Ovary (tissue), 3 donors: ENCODE results near the gene PPCDC.

Experiments
- CTCF ChIP-seq, 3 donors: fragments of 450-650 bp in 2 of 3; fragments of 200-600 bp in 1 of 3; IDR thresholded peaks; one replicate each; pipeline versions ENCODE4 v1.5.1 to v1.8.0; 2016 to 2022; ENCODE audit warnings: antibody characterized with exemption in 3 of 3, mild to moderate bottlenecking in 1 of 3
- EP300 ChIP-seq: sonication (generic); formaldehyde crosslinking; IDR thresholded peaks from one replicate; pipeline ENCODE4 v1.6.1; 2017; ENCODE audit warnings: antibody characterized with exemption
- POLR2A ChIP-seq: fragments of 450-650 bp; IDR thresholded peaks from one replicate; pipeline ENCODE4 v1.6.1; 2017; ENCODE audit warnings: antibody characterized with exemption, mild to moderate bottlenecking, moderate library complexity
- donor health status: DM: no; HTN: no; CAD: no.

DNA sequence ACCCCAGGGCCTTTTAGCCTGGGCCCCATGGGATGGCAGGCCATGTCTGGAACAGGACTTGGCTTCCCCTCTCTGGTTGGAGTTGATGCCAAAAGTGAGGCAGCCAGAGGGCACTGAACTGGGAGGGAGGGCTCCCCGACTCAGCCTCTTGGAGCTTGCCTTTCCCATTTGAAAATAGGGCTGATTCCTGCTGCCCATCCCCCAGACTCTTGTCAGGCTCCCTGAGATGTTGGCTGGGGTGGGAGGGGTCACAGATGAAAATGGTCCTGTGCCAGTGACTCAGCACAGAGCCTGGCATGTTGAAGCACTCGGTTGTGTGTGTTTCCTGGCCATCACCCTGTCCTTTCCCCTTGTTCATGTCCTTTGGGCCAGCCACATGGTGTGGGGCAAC lies 6.6 kb downstream of the PPCDC start:
- TF ChIP-seq POLR2A (no peak), EP300 (no peak), CTCF (IDR thresholded peaks at IDR 0.05) (no peak)
